H1 (cell line): ENCODE measurements around the gene GRIN2B. TPM values are rescaled to one million over a fixed set of nuclear protein-coding genes. Genes with fewer than 3 reads are reported as not detected.

Experiments
- CBX8 ChIP-seq: fragments of 300-800, 300-1000 bp; sonication (generic); IDR thresholded peaks from 2 replicates; pipeline ENCODE4 v1.7.1; 2016; ENCODE audit warnings: low read depth, low read length, borderline replicate concordance
- CHD7 ChIP-seq: fragments of 300-600 bp; sonication (generic); IDR thresholded peaks from 2 replicates; pipeline ENCODE4 v1.7.1; 2012; ENCODE audit warnings: low read length, moderate library complexity, mild to moderate bottlenecking, inconsistent platforms; ENCODE audit not compliant: insufficient replicate concordance
- GABPA ChIP-seq: IDR thresholded peaks from 2 replicates; pipeline ENCODE4 v1.6.1; 2011; ENCODE audit warnings: mild to moderate bottlenecking, low read length, moderate library complexity, borderline replicate concordance; ENCODE audit not compliant: insufficient read depth
- HDAC6 ChIP-seq: IDR thresholded peaks from one replicate; pipeline ENCODE4 v1.7.1; 2012; ENCODE audit warnings: low read depth, mild to moderate bottlenecking, inconsistent platforms, low read length, moderate library complexity
- NANOG ChIP-seq: IDR thresholded peaks from 2 replicates; pipeline ENCODE4 v1.6.1; 2011; ENCODE audit warnings: low read length, low read depth, mild to moderate bottlenecking, inconsistent platforms; ENCODE audit not compliant: insufficient read depth, poor library complexity, severe bottlenecking
- RFX5 ChIP-seq: IDR thresholded peaks from 2 replicates; pipeline ENCODE4 v1.6.1; 2011; ENCODE audit warnings: low read depth, low read length, improper control_type of control experiment, borderline replicate concordance
- polyA plus RNA-seq, 7 experiments: library from polyadenylated mRNA; depleted of rRNA in 3 of 7; stranded (reverse) in 5 of 7; unstranded in 2 of 7; fragments of >200 nt in 5 of 7; fragments of 200-250 nt in 2 of 7; gene quantifications; 1 replicate in 5 of 7; 2 replicates in 1 of 7; 4 replicates in 1 of 7; pipeline versions ENCODE4 v1.2.1 to v1.2.3, GENCODE V29; 2011 to 2013; ENCODE audit warnings: missing spikeins in 2 of 7, mixed read lengths in 2 of 7
- total RNA-seq: library from RNA; stranded (reverse); fragmentation: NEBNext Ultra II Directional; extraction: Animal tissue kit (Norgen Biotek cat#: 25700); gene quantifications from 2 replicates; pipeline ENCODE4 v1.2.1, GENCODE V29; 2021
- TF ChIP-seq, protein P1 (sequence below): IDR thresholded peaks from 2 replicates; pipeline ENCODE4 v1.6.1; 2012; ENCODE audit warnings: low read length, inconsistent platforms

GRIN2B gene
- total and polyA plus RNA-seq, 2 of the 8 experiments (the other 6 are each of a cell fraction or from before 2014, with no cell fraction given), result 0.68 to 3.2 TPM

DNA sequence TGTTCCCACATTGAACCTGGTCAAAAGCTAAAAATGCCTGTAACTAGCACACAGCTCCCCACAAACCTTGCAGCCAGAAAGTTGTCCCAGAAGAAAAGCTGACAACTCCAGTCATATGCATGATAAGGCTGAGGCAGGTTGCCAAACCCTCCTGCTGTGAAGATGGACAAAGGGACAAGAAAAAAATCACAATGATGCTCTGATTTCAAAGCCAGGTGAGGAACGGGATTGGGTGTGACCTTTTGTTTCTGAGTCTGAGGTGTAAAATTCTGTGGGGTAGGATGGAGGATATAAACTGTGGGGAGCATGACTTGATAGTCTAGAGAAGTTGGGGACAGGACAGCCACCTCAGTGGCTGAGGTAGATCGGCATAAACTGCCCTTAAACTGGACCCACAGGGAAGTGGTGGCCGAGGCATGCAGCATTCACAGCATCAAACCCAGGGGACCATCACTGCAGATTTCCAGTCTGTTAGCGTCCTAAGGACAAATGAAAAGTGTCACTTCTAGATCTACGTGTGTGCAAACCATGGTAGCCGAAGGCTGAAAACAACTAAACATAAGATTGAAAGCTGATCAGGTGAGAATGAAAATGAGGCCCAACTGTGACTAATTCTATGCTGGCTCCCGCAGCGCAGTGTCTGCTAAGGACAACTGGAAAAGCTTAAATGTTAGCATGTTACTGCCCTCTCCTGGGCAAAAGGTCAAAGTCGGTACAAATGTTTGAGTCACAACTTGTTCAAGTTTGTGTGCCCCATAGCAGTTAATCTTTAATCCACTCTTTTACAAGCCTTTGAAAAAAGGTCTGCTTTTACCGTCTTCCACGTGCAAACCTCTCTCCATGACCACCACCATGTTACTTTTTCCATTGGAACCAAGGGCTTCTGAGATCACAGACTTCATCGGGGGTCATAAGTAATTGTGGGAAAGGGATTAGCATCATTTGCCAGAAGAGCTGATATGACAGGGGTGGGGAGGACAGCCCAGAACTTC lies 39.8 kb downstream of the GRIN2B start (continued):
- TF ChIP-seq GABPA, result no peak
- no peak for TF ChIP-seq CHD7
- no peak for TF ChIP-seq CBX8
- TF ChIP-seq HDAC6, result no peak
- no peak for TF ChIP-seq RFX5
- TF ChIP-seq, protein P1, sequence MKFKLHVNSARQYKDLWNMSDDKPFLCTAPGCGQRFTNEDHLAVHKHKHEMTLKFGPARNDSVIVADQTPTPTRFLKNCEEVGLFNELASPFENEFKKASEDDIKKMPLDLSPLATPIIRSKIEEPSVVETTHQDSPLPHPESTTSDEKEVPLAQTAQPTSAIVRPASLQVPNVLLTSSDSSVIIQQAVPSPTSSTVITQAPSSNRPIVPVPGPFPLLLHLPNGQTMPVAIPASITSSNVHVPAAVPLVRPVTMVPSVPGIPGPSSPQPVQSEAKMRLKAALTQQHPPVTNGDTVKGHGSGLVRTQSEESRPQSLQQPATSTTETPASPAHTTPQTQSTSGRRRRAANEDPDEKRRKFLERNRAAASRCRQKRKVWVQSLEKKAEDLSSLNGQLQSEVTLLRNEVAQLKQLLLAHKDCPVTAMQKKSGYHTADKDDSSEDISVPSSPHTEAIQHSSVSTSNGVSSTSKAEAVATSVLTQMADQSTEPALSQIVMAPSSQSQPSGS, result no peak; the same call in 1 of the 2 replicates
- no peak for TF ChIP-seq NANOG
